SK-N-SH (cell line): ENCODE results near the gene TTC39C.

ENCODE experiments used
- CTCF ChIP-seq: fragments of 200-600 bp; sonication (generic); IDR thresholded peaks from 2 replicates; pipeline ENCODE4 v1.6.1; 2017; ENCODE audit warnings: antibody characterized with exemption, mild to moderate bottlenecking, moderate library complexity
- GABPA ChIP-seq: IDR thresholded peaks from 2 replicates; pipeline ENCODE4 v1.4.0; 2012; ENCODE audit warnings: low read depth, mild to moderate bottlenecking
- NRF1 ChIP-seq: IDR thresholded peaks from 2 replicates; pipeline ENCODE4 v1.6.1; 2012; ENCODE audit warnings: low read depth, mild to moderate bottlenecking, low read length
- PBX3 ChIP-seq: IDR thresholded peaks from 2 replicates; pipeline ENCODE4; 2012
- RCOR1 ChIP-seq: fragments of 150-350 bp; IDR thresholded peaks from 2 replicates; pipeline ENCODE4 v1.6.1; 2017; ENCODE audit warnings: antibody characterized with exemption, low read length
- REST ChIP-seq: IDR thresholded peaks from 2 replicates; pipeline ENCODE4 v1.6.1; 2012; ENCODE audit warnings: mild to moderate bottlenecking, low read depth, low read length, moderate library complexity
- TEAD4 ChIP-seq: IDR thresholded peaks from 2 replicates; pipeline ENCODE4 v1.4.0; 2012; ENCODE audit warnings: mild to moderate bottlenecking, borderline replicate concordance; ENCODE audit not compliant: insufficient read depth
- USF2 ChIP-seq: fragments of 150-350 bp; IDR thresholded peaks from 2 replicates; pipeline ENCODE4 v1.6.1; 2017; ENCODE audit warnings: antibody characterized with exemption, low read length, low read depth, borderline replicate concordance

GRCh38 chr18:24138409-24138788, 123.8 kb downstream of the TTC39C start:
- TF ChIP-seq USF2 (no peak), PBX3 (no peak), NRF1 (no peak), TEAD4 (no peak), REST (no peak), CTCF (no peak), GABPA (no peak), RCOR1 (no peak)
